K562 (cell line): ENCODE measurements around the gene MRPL4. TPM values are rescaled to one million over a fixed set of nuclear protein-coding genes. Genes with fewer than 3 reads are reported as not detected.

Experiments
- ATAC-seq: fragments of 200-7000 bp; cut with Tn5 transposase; 3 replicates; pipeline ENCODE4 v1.9.1; 2020; ENCODE audit warnings: moderate library complexity
- BruUV-seq: library from RNA; stranded (reverse); fragments of 400-500 nt; replicated peaks from 2 replicates; lab custom pipeline; 2021; lab: Mats Ljungman, UMichigan
- CTCF ChIA-PET: fragments of 300-600 bp; formaldehyde crosslinking; extraction: SDS; loops from one replicate; lab custom pipeline; 2021; ENCODE audit warnings: low intra/inter-chr PET ratio; lab: Yijun Ruan, JAX
- POLR2A ChIA-PET: fragments of 300-600, 350-650 bp; sonication (Branson Sonifier 250); formaldehyde crosslinking; extraction: SDS; loops from one replicate; lab custom pipeline; 2021; ENCODE audit warnings: antibody characterized with exemption, inconsistent platforms; lab: Yijun Ruan, JAX
- DNase-seq, 4 experiments: peaks; one replicate each; pipeline versions ENCODE4 v3.0.0 to v3.0.0-alpha.2; 2011 to 2018; ENCODE audit warnings: low spot score in 3 of 4, mixed read lengths in 3 of 4; ENCODE audit errors: extremely low read depth in 1 of 4
- FAIRE-seq: peaks from 2 replicates; lab custom pipeline; 2011; peaks lifted over from hg19 to GRCh38; lab: Jason Lieb, UNC
- H2AFZ ChIP-seq: 2 replicates; pipeline ENCODE4 v1.6.0; 2011; ENCODE audit warnings: low read depth, low read length, control low read depth, inconsistent platforms
- H3K27ac ChIP-seq: fragments of 200-600 bp; 3 replicates; pipeline ENCODE4 v1.8.0; 2011; ENCODE audit warnings: low read depth, mild to moderate bottlenecking, control low read depth, inconsistent platforms, low read length, moderate library complexity, mixed read lengths; ENCODE audit errors: extremely low read depth
- H3K27me3 ChIP-seq, 2 experiments: fragments of 300-600 bp in 1 of 2; 2 replicates in 1 of 2; 3 replicates in 1 of 2; pipeline versions ENCODE4 v1.6.0 to v1.8.0; 2011; ENCODE audit warnings: inconsistent platforms in 2 of 2, low read length in 2 of 2, mild to moderate bottlenecking in 1 of 2, mixed read lengths in 1 of 2, moderate library complexity in 1 of 2; ENCODE audit not compliant: control insufficient read depth in 2 of 2, insufficient read depth in 2 of 2
- H3K36me3 ChIP-seq: fragments of 300-600 bp; 3 replicates; pipeline ENCODE4 v1.8.0; 2011; ENCODE audit warnings: mild to moderate bottlenecking, low read length, inconsistent platforms; ENCODE audit not compliant: control insufficient read depth, insufficient read depth
- H3K4me1 ChIP-seq, 2 experiments: fragments of 200-600 bp in 1 of 2; replicated peaks in 1 of 2; 2 replicates in 1 of 2; 3 replicates in 1 of 2; pipeline versions ENCODE4 v1.5.1 to v1.8.0; 2011; ENCODE audit warnings: inconsistent platforms in 2 of 2, low read length in 2 of 2, mild to moderate bottlenecking in 1 of 2, mixed read lengths in 1 of 2, moderate library complexity in 1 of 2; ENCODE audit not compliant: control insufficient read depth in 2 of 2, insufficient read depth in 2 of 2
- H3K4me2 ChIP-seq: 2 replicates; pipeline ENCODE4 v1.6.1; 2011; ENCODE audit warnings: low read length, control low read depth, inconsistent platforms, mixed read lengths; ENCODE audit not compliant: insufficient read depth
- H3K4me3 ChIP-seq: fragments of 200-600 bp; sonication (generic), shearing (Covaris generic); 2 replicates; pipeline ENCODE4 v1.5.1; 2016; ENCODE audit warnings: control low read depth, inconsistent platforms
- H3K79me2 ChIP-seq: fragments of 200-600 bp; 3 replicates; pipeline ENCODE4 v1.8.0; 2011; ENCODE audit warnings: low read length, inconsistent platforms; ENCODE audit not compliant: control insufficient read depth, insufficient read depth
- H3K9ac ChIP-seq, 2 experiments: 2 replicates each; pipeline versions ENCODE4 v1.6.0 to v1.6.1; 2011; ENCODE audit warnings: low read depth in 2 of 2, low read length in 2 of 2, control low read depth in 1 of 2, inconsistent platforms in 1 of 2, mild to moderate bottlenecking in 1 of 2, mixed read lengths in 1 of 2; ENCODE audit not compliant: insufficient read depth in 1 of 2
- H3K9me1 ChIP-seq: one replicate; pipeline ENCODE4 v1.6.0; 2011; ENCODE audit warnings: inconsistent platforms, mild to moderate bottlenecking, low read length, moderate library complexity; ENCODE audit not compliant: control insufficient read depth, insufficient read depth
- H3K9me3 ChIP-seq: replicated peaks from 2 replicates; pipeline ENCODE4 v1.5.1; 2011; ENCODE audit warnings: low read depth, low read length, inconsistent platforms; ENCODE audit not compliant: control insufficient read depth, insufficient read depth
- H4K20me1 ChIP-seq: replicated peaks from 2 replicates; pipeline ENCODE4 v1.6.1; 2011; ENCODE audit warnings: low read length, inconsistent platforms, mixed read lengths; ENCODE audit not compliant: control insufficient read depth, insufficient read depth
- ATF1 ChIP-seq, 2 experiments: fragments of 450-650 bp in 1 of 2; IDR thresholded peaks; 2 replicates each; pipeline ENCODE4 v1.6.1; 2016; ENCODE audit warnings: missing compliant biosample characterization in 1 of 2, missing genetic modification characterization in 1 of 2
- GABPB2 ChIP-seq: fragments of 250-450 bp; sonication (Bioruptor Pico); conservative IDR thresholded peaks from 2 replicates; pipeline ENCODE4 v1.5.1; 2021; ENCODE audit warnings: mild to moderate bottlenecking
- KDM1A ChIP-seq, 2 experiments: fragments of 450-650 bp; IDR thresholded peaks; 2 replicates each; pipeline ENCODE4 v1.6.1; 2016; ENCODE audit warnings: mild to moderate bottlenecking in 2 of 2
- MAZ ChIP-seq, 2 experiments: fragments of 450-650 bp in 1 of 2; sonication (generic) in 1 of 2; formaldehyde crosslinking; IDR thresholded peaks in 1 of 2; conservative IDR thresholded peaks in 1 of 2; 2 replicates each; pipeline versions ENCODE4 v1.4.0 to v1.5.0; 2020; ENCODE audit warnings: mild to moderate bottlenecking in 1 of 2, missing genetic modification reagents in 1 of 2
- SMC3 ChIP-seq: conservative IDR thresholded peaks from 2 replicates; pipeline ENCODE4 v1.6.1; 2011; ENCODE audit warnings: low read depth, low read length, improper control_type of control experiment; ENCODE audit not compliant: insufficient read depth
- U2AF2 ChIP-seq: fragments of 200-400 bp; formaldehyde crosslinking; optimal IDR thresholded peaks from 2 replicates; pipeline ENCODE3; 2017; ENCODE audit warnings: low read depth, mild to moderate bottlenecking, low read length
- YY1 ChIP-seq, 3 experiments: IDR thresholded peaks; 2 replicates each; pipeline ENCODE4 v1.6.1; 2011; ENCODE audit warnings: low read length in 2 of 3, mild to moderate bottlenecking in 2 of 3, moderate library complexity in 2 of 3, borderline replicate concordance in 1 of 3, control low read depth in 1 of 3, low read depth in 1 of 3; ENCODE audit not compliant: insufficient read depth in 3 of 3, insufficient replicate concordance in 2 of 3, control insufficient read depth in 1 of 3, insufficient read length in 1 of 3; ENCODE audit errors: extremely low read depth in 1 of 3
- ZFP36 ChIP-seq: fragments of 150-350 bp; IDR thresholded peaks from 2 replicates; pipeline ENCODE4 v1.6.1; 2018; ENCODE audit warnings: low read length, low read depth; ENCODE audit not compliant: partially characterized antibody
- WGBS: fragments of 100-300 bp; shearing (Covaris generic); methylation state at CpG from one replicate; pipeline ENCODE4 v1.1.6; 2016; ENCODE audit warnings: low coverage, mixed read lengths; ENCODE audit not compliant: insufficient coverage; ENCODE audit errors: missing lambda C conversion rate; 5-methylcytosine and 5-hydroxymethylcytosine counted together
- in situ Hi-C: fragments of 300-500 bp; cut with MboI; formaldehyde crosslinking; loops from 4 replicates; pipeline ENCODE4 v1.15.0; 2018; ENCODE audit warnings: inconsistent platforms, mixed read lengths
- intact Hi-C: fragments of 100-400 bp; cut with micrococcal nuclease; formaldehyde crosslinking; loops from 2 replicates; pipeline ENCODE4 v1.14.2; 2022
- polyA plus RNA-seq, 8 experiments: library from polyadenylated mRNA; depleted of rRNA in 4 of 8; stranded (reverse) in 5 of 8; unstranded in 3 of 8; fragments of >200 nt; fragmentation: Nextera tagmentation in 2 of 8; fragmentation: Illumina TruSeq in 1 of 8; extraction: Ambion mirVana in 2 of 8; extraction: Trizol in 1 of 8; gene quantifications; 2 replicates each; pipeline versions ENCODE4 v1.2.1 to v1.2.3, GENCODE V29; 2011 to 2014; ENCODE audit warnings: inconsistent platforms in 1 of 8, missing spikeins in 1 of 8
- total RNA-seq, 7 experiments: library from RNA; depleted of rRNA in 6 of 7; stranded (reverse); fragments of >200 nt in 6 of 7; fragmentation: Illumina TruSeq in 2 of 7; extraction: Trizol in 2 of 7; gene quantifications; 2 replicates each; pipeline versions ENCODE4 v1.2.1 to v1.2.3, GENCODE V29; 2011 to 2021; ENCODE audit warnings: low replicate concordance in 1 of 7
- TF ChIP-seq, protein P1 (sequence below), 3 experiments: IDR thresholded peaks in 2 of 3; conservative IDR thresholded peaks in 1 of 3; 2 replicates each; pipeline ENCODE4 v1.5.1; 2011 to 2012; ENCODE audit warnings: low read length in 3 of 3, mild to moderate bottlenecking in 3 of 3, control low read depth in 2 of 3, improper control_type of control experiment in 1 of 3, inconsistent platforms in 1 of 3, low read depth in 1 of 3, mixed read lengths in 1 of 3, moderate library complexity in 1 of 3; ENCODE audit not compliant: insufficient read depth in 2 of 3
- TF ChIP-seq, protein P2 (sequence below): fragments of 450-650 bp; formaldehyde crosslinking; IDR thresholded peaks from 2 replicates; pipeline ENCODE4 v1.4.0; 2020; ENCODE audit warnings: mild to moderate bottlenecking, moderate library complexity
- TF ChIP-seq, protein P3 (sequence below): fragments of 450-650 bp; IDR thresholded peaks from 2 replicates; pipeline ENCODE4 v1.6.1; 2018; ENCODE audit not compliant: partially characterized antibody
- TF ChIP-seq, protein P4 (sequence below): sonication (generic); formaldehyde crosslinking; IDR thresholded peaks from 2 replicates; pipeline ENCODE4 v1.9.0; 2022; ENCODE audit warnings: mild to moderate bottlenecking, missing genetic modification reagents

MRPL4 gene
- total and polyA plus RNA-seq, 9 of the 15 experiments (the other 6 are each of a cell fraction or from before 2014, with no cell fraction given) = 1.4 to 239 (median 64.9) TPM

DNA sequence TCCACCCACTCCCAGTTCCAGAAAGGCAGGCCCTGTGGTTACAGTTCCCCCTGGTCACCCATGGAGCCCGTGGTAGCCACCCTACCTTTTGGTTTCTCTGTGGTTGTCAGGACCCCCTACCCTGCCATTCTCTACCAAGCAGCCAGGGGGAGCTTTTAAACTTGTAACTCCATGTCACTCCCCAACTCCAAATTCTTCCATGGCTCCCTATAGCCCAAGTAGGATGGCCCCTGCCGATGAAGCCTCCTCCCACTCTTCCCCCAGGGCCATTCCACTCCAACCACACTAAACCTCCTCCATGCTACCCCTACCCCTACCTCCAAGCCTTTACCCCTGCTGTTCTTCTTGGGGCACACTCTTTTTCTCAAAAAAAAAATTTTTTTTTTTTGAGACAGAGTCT, 23.1 kb upstream of the MRPL4 start:
- no peaks in the 10 kb centered on the region for H3K9me1 ChIP-seq
- no peak overlapping the region for H3K4me3 ChIP-seq
- 10% methylated on average over 2 of the region's 2 CpGs for WGBS
- no peak overlapping the region for H3K4me2 ChIP-seq
- no TSS peak for BruUV-seq
- ChIA-PET POLR2A (interaction anchor here (0.6 kb wide), 1 partner anchor 133 kb away, joined by 3 read pairs; no protein-coding TSS in a partner anchor), CTCF (interaction anchor here (0.5 to 2.0 kb wide), 3 partner anchors 22 to 160 kb away, joined by 3 to 8 read pairs (median 3); no protein-coding TSS in a partner anchor)
- 0 out of 2 replicates have a peak, but pooled peaks cover 4% of the 10 kb centered on the region for H4K20me1 ChIP-seq
- H2AFZ ChIP-seq = no peak overlapping the region
- FAIRE-seq = peak; percentile 80
- peak; percentile 65 to 71 (median 70) for DNase-seq
- peak; percentile 43 for ATAC-seq
- no peak overlapping the region for H3K27ac ChIP-seq
- H3K9me3 ChIP-seq = no peaks in the 10 kb centered on the region
- peaks cover 20 to 36% of the 10 kb centered on the region in 2 experiments; a peak in 4 of 5 replicates for H3K4me1 ChIP-seq
- no peak overlapping the region for H3K9ac ChIP-seq
- peaks cover 8% of the 10 kb centered on the region; the same call in 1 of the 3 replicates for H3K36me3 ChIP-seq
- in situ Hi-C loops = no loop called here
- no peaks in the 10 kb centered on the region for H3K27me3 ChIP-seq
- peaks cover 17% of the 10 kb centered on the region for H3K79me2 ChIP-seq
- intact Hi-C loops = loop anchor here (1.0 kb wide), 1 partner anchor 21 kb away; no protein-coding TSS in a partner anchor
- TF ChIP-seq, protein P1, sequence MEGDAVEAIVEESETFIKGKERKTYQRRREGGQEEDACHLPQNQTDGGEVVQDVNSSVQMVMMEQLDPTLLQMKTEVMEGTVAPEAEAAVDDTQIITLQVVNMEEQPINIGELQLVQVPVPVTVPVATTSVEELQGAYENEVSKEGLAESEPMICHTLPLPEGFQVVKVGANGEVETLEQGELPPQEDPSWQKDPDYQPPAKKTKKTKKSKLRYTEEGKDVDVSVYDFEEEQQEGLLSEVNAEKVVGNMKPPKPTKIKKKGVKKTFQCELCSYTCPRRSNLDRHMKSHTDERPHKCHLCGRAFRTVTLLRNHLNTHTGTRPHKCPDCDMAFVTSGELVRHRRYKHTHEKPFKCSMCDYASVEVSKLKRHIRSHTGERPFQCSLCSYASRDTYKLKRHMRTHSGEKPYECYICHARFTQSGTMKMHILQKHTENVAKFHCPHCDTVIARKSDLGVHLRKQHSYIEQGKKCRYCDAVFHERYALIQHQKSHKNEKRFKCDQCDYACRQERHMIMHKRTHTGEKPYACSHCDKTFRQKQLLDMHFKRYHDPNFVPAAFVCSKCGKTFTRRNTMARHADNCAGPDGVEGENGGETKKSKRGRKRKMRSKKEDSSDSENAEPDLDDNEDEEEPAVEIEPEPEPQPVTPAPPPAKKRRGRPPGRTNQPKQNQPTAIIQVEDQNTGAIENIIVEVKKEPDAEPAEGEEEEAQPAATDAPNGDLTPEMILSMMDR (IDR thresholded peaks at IDR 0.05 in 2 of 3, conservative IDR thresholded peaks at IDR 0.05 in 1 of 3; ENCODE audit: insufficient read depth in 2 of 3, low read depth in 1 of 3, low read length in 3 of 3) = peak; percentile 61 to 73 (median 70)
- TF ChIP-seq U2AF2 (no peak), ATF1 (CRISPR knock-in tag; IDR thresholded peaks at IDR 0.05) (no peak), ATF1 (tag; IDR thresholded peaks at IDR 0.05) (0 out of 2 replicates have a peak, but pooled peaks have one; percentile 9), KDM1A (IDR thresholded peaks at IDR 0.05) (0 out of 4 replicates have a peak, but pooled peaks of 1 of the 2 experiments have one; percentile 34), YY1 (IDR thresholded peaks at IDR 0.05; ENCODE audit: borderline replicate concordance in 1 of 3, control insufficient read depth in 1 of 3, extremely low read depth in 1 of 3, insufficient read depth in 3 of 3, insufficient read length in 1 of 3, insufficient replicate concordance in 2 of 3, low read depth in 1 of 3, low read length in 2 of 3) (peak in 1 of 3 experiments; percentile 42), MAZ (CRISPR knock-in tag; conservative IDR thresholded peaks at IDR 0.05 in 1 of 2, IDR thresholded peaks at IDR 0.05 in 1 of 2) (0 out of 4 replicates have a peak, but pooled peaks of 1 of the 2 experiments have one; percentile 36), GABPB2 (no peak), ZFP36 (peak; percentile 77), SMC3 (0 out of 2 replicates have a peak, but pooled peaks have one; percentile 25)
- TF ChIP-seq, protein P2, sequence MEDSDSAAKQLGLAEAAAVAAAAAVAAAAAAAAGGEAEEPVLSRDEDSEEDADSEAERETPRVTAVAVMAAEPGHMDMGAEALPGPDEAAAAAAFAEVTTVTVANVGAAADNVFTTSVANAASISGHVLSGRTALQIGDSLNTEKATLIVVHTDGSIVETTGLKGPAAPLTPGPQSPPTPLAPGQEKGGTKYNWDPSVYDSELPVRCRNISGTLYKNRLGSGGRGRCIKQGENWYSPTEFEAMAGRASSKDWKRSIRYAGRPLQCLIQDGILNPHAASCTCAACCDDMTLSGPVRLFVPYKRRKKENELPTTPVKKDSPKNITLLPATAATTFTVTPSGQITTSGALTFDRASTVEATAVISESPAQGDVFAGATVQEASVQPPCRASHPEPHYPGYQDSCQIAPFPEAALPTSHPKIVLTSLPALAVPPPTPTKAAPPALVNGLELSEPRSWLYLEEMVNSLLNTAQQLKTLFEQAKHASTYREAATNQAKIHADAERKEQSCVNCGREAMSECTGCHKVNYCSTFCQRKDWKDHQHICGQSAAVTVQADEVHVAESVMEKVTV (CRISPR knock-in tag) = peak; percentile 49; the same call in 1 of the 2 replicates
- TF ChIP-seq, protein P3, sequence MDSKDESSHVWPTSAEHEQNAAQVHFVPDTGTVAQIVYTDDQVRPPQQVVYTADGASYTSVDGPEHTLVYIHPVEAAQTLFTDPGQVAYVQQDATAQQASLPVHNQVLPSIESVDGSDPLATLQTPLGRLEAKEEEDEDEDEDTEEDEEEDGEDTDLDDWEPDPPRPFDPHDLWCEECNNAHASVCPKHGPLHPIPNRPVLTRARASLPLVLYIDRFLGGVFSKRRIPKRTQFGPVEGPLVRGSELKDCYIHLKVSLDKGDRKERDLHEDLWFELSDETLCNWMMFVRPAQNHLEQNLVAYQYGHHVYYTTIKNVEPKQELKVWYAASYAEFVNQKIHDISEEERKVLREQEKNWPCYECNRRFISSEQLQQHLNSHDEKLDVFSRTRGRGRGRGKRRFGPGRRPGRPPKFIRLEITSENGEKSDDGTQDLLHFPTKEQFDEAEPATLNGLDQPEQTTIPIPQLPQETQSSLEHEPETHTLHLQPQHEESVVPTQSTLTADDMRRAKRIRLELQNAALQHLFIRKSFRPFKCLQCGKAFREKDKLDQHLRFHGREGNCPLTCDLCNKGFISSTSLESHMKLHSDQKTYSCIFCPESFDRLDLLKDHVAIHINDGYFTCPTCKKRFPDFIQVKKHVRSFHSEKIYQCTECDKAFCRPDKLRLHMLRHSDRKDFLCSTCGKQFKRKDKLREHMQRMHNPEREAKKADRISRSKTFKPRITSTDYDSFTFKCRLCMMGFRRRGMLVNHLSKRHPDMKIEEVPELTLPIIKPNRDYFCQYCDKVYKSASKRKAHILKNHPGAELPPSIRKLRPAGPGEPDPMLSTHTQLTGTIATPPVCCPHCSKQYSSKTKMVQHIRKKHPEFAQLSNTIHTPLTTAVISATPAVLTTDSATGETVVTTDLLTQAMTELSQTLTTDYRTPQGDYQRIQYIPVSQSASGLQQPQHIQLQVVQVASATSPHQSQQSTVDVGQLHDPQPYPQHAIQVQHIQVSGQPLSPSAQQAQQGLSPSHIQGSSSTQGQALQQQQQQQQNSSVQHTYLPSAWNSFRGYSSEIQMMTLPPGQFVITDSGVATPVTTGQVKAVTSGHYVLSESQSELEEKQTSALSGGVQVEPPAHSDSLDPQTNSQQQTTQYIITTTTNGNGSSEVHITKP = peak; percentile 15
- TF ChIP-seq, protein P4, sequence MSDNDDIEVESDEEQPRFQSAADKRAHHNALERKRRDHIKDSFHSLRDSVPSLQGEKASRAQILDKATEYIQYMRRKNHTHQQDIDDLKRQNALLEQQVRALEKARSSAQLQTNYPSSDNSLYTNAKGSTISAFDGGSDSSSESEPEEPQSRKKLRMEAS (CRISPR knock-in tag) = 0 out of 2 replicates have a peak, but pooled peaks have one; percentile 4
